A673 (cell line): ENCODE measurements around the gene SH3RF3.

Experiments
- CTCF ChIP-seq: fragments of 300-800, 200-600 bp; sonication (generic); conservative IDR thresholded peaks from 2 replicates; pipeline ENCODE4 v1.5.1; 2017; ENCODE audit warnings: low read depth, mild to moderate bottlenecking, antibody characterized with exemption, low read length, moderate library complexity, mixed read lengths
- EZH2 ChIP-seq: fragments of 200-600 bp; sonication (generic); IDR thresholded peaks from 2 replicates; pipeline ENCODE4 v1.6.1; 2017; ENCODE audit warnings: borderline replicate concordance, low read depth, mild to moderate bottlenecking, mixed read lengths, antibody characterized with exemption, low read length; ENCODE audit not compliant: poor library complexity, severe bottlenecking

DNA sequence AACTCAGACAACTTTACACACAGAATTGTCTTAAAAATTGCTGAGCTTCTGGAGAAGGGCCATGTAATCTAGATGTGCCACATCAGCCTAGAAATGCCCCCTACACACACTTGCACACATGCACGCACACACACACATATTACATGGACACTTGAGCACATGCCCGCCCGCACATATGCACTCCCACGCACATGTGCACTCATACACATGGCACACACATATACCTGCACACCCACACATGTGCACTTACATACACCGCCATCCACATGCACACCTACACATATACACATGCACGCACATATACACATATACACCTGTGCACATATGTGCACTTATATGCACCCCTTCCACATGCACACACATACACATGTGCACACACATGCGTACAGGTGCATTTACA lies 271.1 kb downstream of the SH3RF3 start:
- TF ChIP-seq CTCF (no peak), EZH2 (no peak)
